Myocyte (in vitro differentiated cells): ENCODE results near the gene MARCOL. TPM values are rescaled to one million over a fixed set of nuclear protein-coding genes. Genes with fewer than 3 reads are reported as not detected.
"Not testable (repeated sequence)": the region's sequence is repeated elsewhere in the genome, so short reads cannot be mapped to it uniquely, and the experiment has no call there.

ENCODE experiments used
- DNase-seq: peaks from one replicate; pipeline ENCODE4 v3.0.0-alpha.2; 2012; ENCODE audit warnings: low read depth
- total RNA-seq: library from RNA; depleted of rRNA; stranded (reverse); fragments of >200 nt; gene quantifications from 2 replicates; pipeline ENCODE4 v1.2.3, GENCODE V29; 2014

Gene MARCOL
- total RNA-seq, 1 donor from 2014 or later, result not detected

GRCh38 chr5:148267962-148268361 is 29.6 kb downstream of the MARCOL start:
- no peak for DNase-seq

GRCh38 chr5:148268566-148268965 is 30.2 kb downstream of the MARCOL start, which contains the start of gene SPINK13:
Gene SPINK13 (plus strand): TSS chr5:148268794. CDS start chr5:148270073, 1,279 bp downstream.
- peak; percentile 36 for DNase-seq

- not testable (repeated sequence) for DNase-seq
Observed at GRCh38 chr5:148275129-148275528, 36.8 kb downstream of the MARCOL start.

- not testable (repeated sequence) for DNase-seq
Observed at GRCh38 chr5:148280893-148281292, 42.6 kb downstream of the MARCOL start.

GRCh38 chr5:148281336-148281735 is 43.0 kb downstream of the MARCOL start:
- DNase-seq, result not testable (repeated sequence)

- peak; percentile 1 for DNase-seq
Observed at GRCh38 chr5:148290271-148291195, 52.2 kb downstream of the MARCOL start.

Other genes with a start within 250 kb of the MARCOL start
- gene SPINK5, start 174.5 kb upstream of the MARCOL start, total RNA-seq, result not detected in 2 replicates
- gene SPINK14, start 70.0 kb upstream of the MARCOL start, total RNA-seq, result not detected in 2 replicates
- gene SPINK6, start 35.5 kb upstream of the MARCOL start, total RNA-seq, result not detected in 2 replicates
- gene SPINK13, start 30.3 kb downstream of the MARCOL start, total RNA-seq, result not detected in 2 replicates
- gene SPINK7, start 73.9 kb downstream of the MARCOL start, total RNA-seq, result not detected in 2 replicates
- gene SPINK9, start 97.0 kb downstream of the MARCOL start, total RNA-seq, result not detected in 2 replicates
- gene FBXO38, start 145.4 kb downstream of the MARCOL start, total RNA-seq, result 46.0 and 56.8 TPM in 2 replicates